NT2/D1 (cell line): ENCODE data around the gene SERPINB5.

Source experiments
- SUZ12 ChIP-seq: IDR thresholded peaks from 2 replicates; pipeline ENCODE4 v1.6.1; 2011; ENCODE audit not compliant: insufficient read length, insufficient read depth; ENCODE audit errors: extremely low read depth
- YY1 ChIP-seq: IDR thresholded peaks from 2 replicates; pipeline ENCODE4 v1.6.1; 2011; ENCODE audit not compliant: insufficient read length, insufficient read depth
- ZNF274 ChIP-seq: IDR thresholded peaks from 2 replicates; pipeline ENCODE4 v1.6.1; 2011; ENCODE audit warnings: mild to moderate bottlenecking, low read depth, low read length

DNA sequence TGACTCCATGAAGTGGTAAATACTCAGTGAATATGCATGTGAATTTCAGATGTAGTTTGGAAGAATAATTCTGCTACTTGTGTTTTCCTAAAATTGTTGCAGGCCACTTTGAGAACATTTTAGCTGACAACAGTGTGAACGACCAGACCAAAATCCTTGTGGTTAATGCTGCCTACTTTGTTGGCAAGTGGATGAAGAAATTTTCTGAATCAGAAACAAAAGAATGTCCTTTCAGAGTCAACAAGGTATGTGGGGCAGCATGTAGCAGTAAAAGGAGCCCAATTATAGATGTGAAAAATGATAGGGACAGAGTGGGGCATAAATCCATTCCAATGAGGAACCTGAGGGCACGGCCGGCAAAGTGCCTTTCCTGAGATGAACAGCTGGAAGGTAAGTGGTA lies 16.1 kb downstream of the SERPINB5 start:
- TF ChIP-seq YY1, result no peak
- TF ChIP-seq SUZ12, result no peak
- TF ChIP-seq ZNF274, result no peak
